Neural cell (in vitro differentiated cells): ENCODE data around the gene CPA5. TPM values are rescaled to one million over a fixed set of nuclear protein-coding genes. Genes with fewer than 3 reads are reported as not detected.
A peak's percentile ranks its signal among the peaks of the same experiment; 100 is the strongest.

Source experiments
- H2AFZ ChIP-seq: fragments of 200-600, 300-800 bp; sonication (generic), shearing (Covaris generic); 2 replicates; pipeline ENCODE4 v1.6.0; 2014; ENCODE audit warnings: low read depth, mild to moderate bottlenecking, antibody characterized with exemption, low read length, moderate library complexity
- H3F3A ChIP-seq: fragments of 200-600 bp; shearing (Covaris generic); 2 replicates; pipeline ENCODE4 v1.6.1; 2016; ENCODE audit warnings: mild to moderate bottlenecking, moderate library complexity, mixed read lengths, antibody characterized with exemption, low read length; ENCODE audit not compliant: insufficient read depth, poor library complexity, severe bottlenecking
- H3K27ac ChIP-seq: fragments of 200-600, 300-800 bp; sonication (generic), shearing (Covaris generic); 2 replicates; pipeline ENCODE4 v1.5.1; 2014; ENCODE audit warnings: mild to moderate bottlenecking, low read length, moderate library complexity
- H3K27me3 ChIP-seq: fragments of 300-800, 200-600 bp; sonication (generic), shearing (Covaris generic); 2 replicates; pipeline ENCODE4 v1.6.0; 2014; ENCODE audit warnings: mild to moderate bottlenecking, low read depth, low read length, moderate library complexity; ENCODE audit not compliant: insufficient read depth
- H3K36me3 ChIP-seq: fragments of 300-800, 200-600 bp; sonication (generic), shearing (Covaris generic); 2 replicates; pipeline ENCODE4 v1.5.1; 2014; ENCODE audit warnings: mild to moderate bottlenecking, antibody characterized with exemption, low read length, moderate library complexity; ENCODE audit not compliant: insufficient read depth
- H3K4me2 ChIP-seq: fragments of 300-800, 200-600 bp; sonication (generic), shearing (Covaris generic); 2 replicates; pipeline ENCODE4 v1.6.0; 2014; ENCODE audit warnings: mild to moderate bottlenecking, low read length
- H3K4me3 ChIP-seq: fragments of 300-800, 200-600 bp; sonication (generic), shearing (Covaris generic); 2 replicates; pipeline ENCODE4 v1.5.1; 2014; ENCODE audit warnings: mild to moderate bottlenecking, low read length, moderate library complexity
- H3K79me2 ChIP-seq: fragments of 200-600 bp; shearing (Covaris generic); replicated peaks from 2 replicates; pipeline ENCODE4 v1.6.0; 2014; ENCODE audit warnings: mild to moderate bottlenecking, low read length, moderate library complexity; ENCODE audit not compliant: insufficient read depth
- H3K9ac ChIP-seq: fragments of 300-800, 200-600 bp; sonication (generic), shearing (Covaris generic); 2 replicates; pipeline ENCODE4 v1.6.1; 2016; ENCODE audit warnings: mild to moderate bottlenecking, low read length, mixed read lengths
- H3K9me2 ChIP-seq: fragments of 200-600 bp; shearing (Covaris generic); 2 replicates; pipeline ENCODE4 v1.6.1; 2016; ENCODE audit warnings: mild to moderate bottlenecking, low read length, mixed read lengths; ENCODE audit not compliant: insufficient read depth
- H3K9me3 ChIP-seq: fragments of 200-600, 300-800 bp; sonication (generic), shearing (Covaris generic); 2 replicates; pipeline ENCODE4 v1.6.1; 2016; ENCODE audit warnings: mild to moderate bottlenecking, mixed run types, low read length, moderate library complexity, mixed read lengths
- H4K20me1 ChIP-seq: fragments of 200-600 bp; shearing (Covaris generic); 2 replicates; pipeline ENCODE4 v1.6.1; 2016; ENCODE audit warnings: mild to moderate bottlenecking, mixed run types; ENCODE audit not compliant: insufficient read depth
- EP300 ChIP-seq: fragments of 450-650 bp; conservative IDR thresholded peaks from 2 replicates; pipeline ENCODE4 v1.6.1; 2014; ENCODE audit warnings: antibody characterized with exemption, mild to moderate bottlenecking, moderate library complexity; ENCODE audit not compliant: poor library complexity, severe bottlenecking
- EZH2 ChIP-seq: fragments of 200-600, 300-800 bp; shearing (Covaris generic), sonication (generic); IDR thresholded peaks from 2 replicates; pipeline ENCODE4 v1.6.1; 2014; ENCODE audit warnings: antibody characterized with exemption, low read length, borderline replicate concordance, mild to moderate bottlenecking; ENCODE audit not compliant: insufficient read depth, poor library complexity, severe bottlenecking
- MXI1 ChIP-seq: fragments of 450-650 bp; conservative IDR thresholded peaks from 2 replicates; pipeline ENCODE4 v1.6.1; 2014; ENCODE audit warnings: antibody characterized with exemption, mild to moderate bottlenecking; ENCODE audit not compliant: poor library complexity, severe bottlenecking
- POLR2AphosphoS5 ChIP-seq: IDR thresholded peaks from 2 replicates; pipeline ENCODE4 v1.6.1; 2012
- RAD21 ChIP-seq: fragments of 450-650 bp; conservative IDR thresholded peaks from 2 replicates; pipeline ENCODE4 v1.6.1; 2014; ENCODE audit warnings: antibody characterized with exemption, mild to moderate bottlenecking, moderate library complexity
- SMC3 ChIP-seq: fragments of 450-650 bp; conservative IDR thresholded peaks from 2 replicates; pipeline ENCODE4 v1.6.1; 2014; ENCODE audit warnings: antibody characterized with exemption, mild to moderate bottlenecking, moderate library complexity; ENCODE audit not compliant: poor library complexity
- TAF1 ChIP-seq: IDR thresholded peaks from 2 replicates; pipeline ENCODE4 v1.6.1; 2012; ENCODE audit warnings: low read depth
- polyA plus RNA-seq: library from polyadenylated mRNA; depleted of rRNA; stranded (reverse); fragments of >200 nt; gene quantifications from 2 replicates; pipeline ENCODE4 v1.2.3, GENCODE V29; 2014
- TF ChIP-seq, protein P1 (sequence below): IDR thresholded peaks from 2 replicates; pipeline ENCODE4 v1.6.1; 2012; ENCODE audit warnings: borderline replicate concordance
- TF ChIP-seq, protein P2 (sequence below): fragments of 450-650 bp; IDR thresholded peaks from 2 replicates; pipeline ENCODE4 v1.5.1; 2014; ENCODE audit warnings: antibody characterized with exemption, mild to moderate bottlenecking, moderate library complexity; ENCODE audit not compliant: poor library complexity, severe bottlenecking

Gene CPA5
- polyA plus RNA-seq, 1 donor from 2014 or later, result not detected

DNA sequence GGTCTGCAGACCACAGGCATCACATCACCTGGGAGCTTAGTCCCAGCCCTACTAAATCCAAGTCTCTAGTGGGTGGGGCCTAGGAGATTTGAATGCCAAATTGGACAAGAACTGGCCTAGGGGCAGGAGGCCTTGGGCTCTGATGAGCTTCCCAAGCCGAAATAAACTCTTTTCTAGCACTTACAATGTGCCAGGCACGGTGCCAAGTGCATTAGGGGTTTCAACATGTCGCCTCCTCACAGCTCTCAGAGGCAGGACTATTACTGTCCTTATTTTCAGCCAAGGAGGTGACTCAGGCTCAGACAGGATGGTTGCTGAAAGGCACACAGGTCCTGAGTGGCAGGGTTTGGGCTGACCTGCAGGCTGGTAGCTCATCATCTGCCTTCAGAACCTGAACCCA lies 26.4 kb downstream of the CPA5 start:
- Histone ChIP-seq H4K20me1 (no peaks in the 10 kb centered on the region), H3K9ac (no peak overlapping the region), H2AFZ (no peak overlapping the region), H3K36me3 (no peaks in the 10 kb centered on the region), H3K9me2 (no peaks in the 10 kb centered on the region), H3K27ac (no peak overlapping the region), H3K4me2 (no peak overlapping the region), H3K4me3 (no peak overlapping the region), H3K79me2 (no peaks in the 10 kb centered on the region), H3K9me3 (no peaks in the 10 kb centered on the region), H3K27me3 (no peaks in the 10 kb centered on the region), H3F3A (no peaks in the 10 kb centered on the region)
- TF ChIP-seq SMC3, result no peak
- TF ChIP-seq, protein P1, sequence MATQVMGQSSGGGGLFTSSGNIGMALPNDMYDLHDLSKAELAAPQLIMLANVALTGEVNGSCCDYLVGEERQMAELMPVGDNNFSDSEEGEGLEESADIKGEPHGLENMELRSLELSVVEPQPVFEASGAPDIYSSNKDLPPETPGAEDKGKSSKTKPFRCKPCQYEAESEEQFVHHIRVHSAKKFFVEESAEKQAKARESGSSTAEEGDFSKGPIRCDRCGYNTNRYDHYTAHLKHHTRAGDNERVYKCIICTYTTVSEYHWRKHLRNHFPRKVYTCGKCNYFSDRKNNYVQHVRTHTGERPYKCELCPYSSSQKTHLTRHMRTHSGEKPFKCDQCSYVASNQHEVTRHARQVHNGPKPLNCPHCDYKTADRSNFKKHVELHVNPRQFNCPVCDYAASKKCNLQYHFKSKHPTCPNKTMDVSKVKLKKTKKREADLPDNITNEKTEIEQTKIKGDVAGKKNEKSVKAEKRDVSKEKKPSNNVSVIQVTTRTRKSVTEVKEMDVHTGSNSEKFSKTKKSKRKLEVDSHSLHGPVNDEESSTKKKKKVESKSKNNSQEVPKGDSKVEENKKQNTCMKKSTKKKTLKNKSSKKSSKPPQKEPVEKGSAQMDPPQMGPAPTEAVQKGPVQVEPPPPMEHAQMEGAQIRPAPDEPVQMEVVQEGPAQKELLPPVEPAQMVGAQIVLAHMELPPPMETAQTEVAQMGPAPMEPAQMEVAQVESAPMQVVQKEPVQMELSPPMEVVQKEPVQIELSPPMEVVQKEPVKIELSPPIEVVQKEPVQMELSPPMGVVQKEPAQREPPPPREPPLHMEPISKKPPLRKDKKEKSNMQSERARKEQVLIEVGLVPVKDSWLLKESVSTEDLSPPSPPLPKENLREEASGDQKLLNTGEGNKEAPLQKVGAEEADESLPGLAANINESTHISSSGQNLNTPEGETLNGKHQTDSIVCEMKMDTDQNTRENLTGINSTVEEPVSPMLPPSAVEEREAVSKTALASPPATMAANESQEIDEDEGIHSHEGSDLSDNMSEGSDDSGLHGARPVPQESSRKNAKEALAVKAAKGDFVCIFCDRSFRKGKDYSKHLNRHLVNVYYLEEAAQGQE, result no peak
- TF ChIP-seq EZH2, result no peak
- TF ChIP-seq TAF1, result no peak
- TF ChIP-seq MXI1, result no peak
- no peak for TF ChIP-seq RAD21
- TF ChIP-seq, protein P2, sequence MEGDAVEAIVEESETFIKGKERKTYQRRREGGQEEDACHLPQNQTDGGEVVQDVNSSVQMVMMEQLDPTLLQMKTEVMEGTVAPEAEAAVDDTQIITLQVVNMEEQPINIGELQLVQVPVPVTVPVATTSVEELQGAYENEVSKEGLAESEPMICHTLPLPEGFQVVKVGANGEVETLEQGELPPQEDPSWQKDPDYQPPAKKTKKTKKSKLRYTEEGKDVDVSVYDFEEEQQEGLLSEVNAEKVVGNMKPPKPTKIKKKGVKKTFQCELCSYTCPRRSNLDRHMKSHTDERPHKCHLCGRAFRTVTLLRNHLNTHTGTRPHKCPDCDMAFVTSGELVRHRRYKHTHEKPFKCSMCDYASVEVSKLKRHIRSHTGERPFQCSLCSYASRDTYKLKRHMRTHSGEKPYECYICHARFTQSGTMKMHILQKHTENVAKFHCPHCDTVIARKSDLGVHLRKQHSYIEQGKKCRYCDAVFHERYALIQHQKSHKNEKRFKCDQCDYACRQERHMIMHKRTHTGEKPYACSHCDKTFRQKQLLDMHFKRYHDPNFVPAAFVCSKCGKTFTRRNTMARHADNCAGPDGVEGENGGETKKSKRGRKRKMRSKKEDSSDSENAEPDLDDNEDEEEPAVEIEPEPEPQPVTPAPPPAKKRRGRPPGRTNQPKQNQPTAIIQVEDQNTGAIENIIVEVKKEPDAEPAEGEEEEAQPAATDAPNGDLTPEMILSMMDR, result no peak
- no peak for TF ChIP-seq POLR2AphosphoS5
- no peak for TF ChIP-seq EP300

DNA sequence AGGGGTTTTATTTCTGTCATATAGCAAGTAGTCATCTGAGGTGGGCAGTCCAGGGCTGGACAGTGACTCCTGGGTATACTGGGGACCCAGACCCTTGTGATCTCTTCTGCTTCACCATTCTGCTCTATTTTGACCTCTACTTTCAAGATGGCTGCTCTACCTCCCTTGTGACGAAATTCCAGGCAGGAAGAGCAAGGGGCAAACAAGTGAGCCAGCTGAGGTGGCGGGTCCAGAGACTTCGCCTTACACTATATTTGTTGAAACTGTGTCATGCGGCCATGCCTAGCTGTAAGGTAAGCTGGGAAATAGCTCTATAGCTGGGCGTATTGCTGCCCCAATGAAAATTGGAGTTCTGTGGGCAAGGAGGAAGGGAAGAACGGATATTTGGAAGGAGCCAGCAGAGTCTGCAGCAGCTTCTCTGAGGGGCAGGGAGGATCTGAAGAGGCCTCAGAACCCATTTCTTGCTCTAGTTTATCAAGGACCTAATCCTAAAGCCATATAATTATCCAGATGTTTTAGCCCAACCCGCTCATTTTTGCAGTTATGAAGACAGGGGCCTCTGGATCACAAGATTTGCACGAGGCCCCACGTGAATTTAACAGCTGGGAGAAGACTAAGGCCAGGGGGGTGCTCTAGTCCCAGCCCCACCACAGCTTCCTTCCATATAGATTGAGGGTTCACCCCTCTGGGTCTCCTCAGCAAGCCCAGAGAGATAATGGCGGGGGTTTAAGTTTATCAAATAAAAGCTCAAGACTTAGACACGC lies 28.0 kb downstream of the CPA5 start:
- no peak overlapping the region for H3K4me3 ChIP-seq
- no peaks in the 10 kb centered on the region for H3K79me2 ChIP-seq
- H3F3A ChIP-seq, result no peaks in the 10 kb centered on the region
- H4K20me1 ChIP-seq, result no peaks in the 10 kb centered on the region
- H3K36me3 ChIP-seq, result no peaks in the 10 kb centered on the region
- no peaks in the 10 kb centered on the region for H3K27me3 ChIP-seq
- TF ChIP-seq, protein P1, result no peak
- TF ChIP-seq EZH2 (no peak), MXI1 (no peak)
- no peak overlapping the region for H3K9ac ChIP-seq
- no peaks in the 10 kb centered on the region for H3K9me3 ChIP-seq
- H3K9me2 ChIP-seq, result no peaks in the 10 kb centered on the region
- H3K27ac ChIP-seq, result peak overlapping the region; percentile 4
- H2AFZ ChIP-seq, result no peak overlapping the region
- H3K4me2 ChIP-seq, result no peak overlapping the region
